Gastrocnemius medialis (tissue), 4 donors: Measurements from ENCODE around the gene GALNT9. TPM values are rescaled to one million over a fixed set of nuclear protein-coding genes. Genes with fewer than 3 reads are reported as not detected.

Source experiments
- ATAC-seq, 2 donors: fragments of 150-250 bp; one replicate each; pipeline ENCODE4 v1.9.1; 2016
- DNase-seq, 2 donors: peaks; one replicate each; pipeline ENCODE4 v3.0.0-alpha.2; 2019
- H3K27ac ChIP-seq, 4 donors: fragments of 200-600 bp; sonication (generic); 1 replicate in 1 of 4; 2 replicates in 3 of 4; pipeline ENCODE4 v1.5.1; 2016 to 2018; ENCODE audit warnings: mild to moderate bottlenecking in 2 of 4, moderate library complexity in 1 of 4
- H3K27me3 ChIP-seq, 3 donors: fragments of 200-600 bp; sonication (generic) in 2 of 3; 1 replicate in 1 of 3; 2 replicates in 2 of 3; pipeline versions ENCODE4 v1.5.1 to v1.6.0; 2016 to 2019; ENCODE audit warnings: mild to moderate bottlenecking in 1 of 3, moderate library complexity in 1 of 3
- H3K36me3 ChIP-seq, 2 donors: fragments of 200-600 bp; sonication (generic) in 1 of 2; one replicate each; pipeline ENCODE4 v1.5.1; 2017 to 2018
- H3K4me1 ChIP-seq, 2 donors: fragments of 200-600 bp; sonication (generic) in 1 of 2; one replicate each; pipeline ENCODE4 v1.5.1; 2016 to 2017; ENCODE audit warnings: mild to moderate bottlenecking in 2 of 2
- H3K4me3 ChIP-seq, 4 donors: fragments of 200-600 bp; sonication (generic) in 3 of 4; 1 replicate in 1 of 4; 2 replicates in 3 of 4; pipeline ENCODE4 v1.5.1; 2016 to 2019; ENCODE audit warnings: mild to moderate bottlenecking in 2 of 4
- H3K9me3 ChIP-seq, 3 donors: fragments of 200-600 bp; sonication (generic) in 2 of 3; 1 replicate in 1 of 3; 2 replicates in 2 of 3; pipeline ENCODE4 v1.5.1; 2016 to 2019
- CTCF ChIP-seq, 5 experiments: fragments of 450-650 bp in 3 of 5; fragments of 200-600 bp in 2 of 5; sonication (generic) in 2 of 5; IDR thresholded peaks in 4 of 5; conservative IDR thresholded peaks in 1 of 5; 1 replicate in 4 of 5; 2 replicates in 1 of 5; pipeline ENCODE4 v1.5.1; 2016 to 2019; ENCODE audit warnings: antibody characterized with exemption in 5 of 5, mild to moderate bottlenecking in 3 of 5, moderate library complexity in 3 of 5
- POLR2A ChIP-seq, 2 donors: fragments of 450-650 bp; IDR thresholded peaks; one replicate each; pipeline ENCODE4 v1.6.1; 2017; ENCODE audit warnings: antibody characterized with exemption in 2 of 2, mild to moderate bottlenecking in 2 of 2, moderate library complexity in 2 of 2
- in situ Hi-C, 4 donors: fragments of 200-750 bp; cut with MboI; loops; one replicate each; pipeline versions ENCODE4 v1.15.0 to v1.8.0; 2017; ENCODE audit warnings: low sequenced_read_pairs in 4 of 4
- intact Hi-C: fragments of 100-400 bp; cut with DNase I; formaldehyde crosslinking; loops from one replicate; pipeline ENCODE4 v1.15.1; 2023; ENCODE audit warnings: low total_unique reads
- total RNA-seq, 4 donors: library from RNA; depleted of rRNA; stranded (reverse); fragments of >200 nt; gene quantifications; one replicate each; pipeline versions ENCODE4 v1.1.0 to v1.2.3, GENCODE V29; 2016

GALNT9 gene
- total RNA-seq, 4 donors from 2014 or later, result not detected

GRCh38 chr12:132167611-132168310, 161.6 kb downstream of the GALNT9 start:
- no peak for ATAC-seq
- H3K4me3 ChIP-seq, result no peak overlapping the region
- TF ChIP-seq POLR2A (IDR thresholded peaks at IDR 0.05), result no peak
- no peak for TF ChIP-seq CTCF (IDR thresholded peaks at IDR 0.05 in 4 of 5, conservative IDR thresholded peaks at IDR 0.05 in 1 of 5)
- in situ Hi-C loops, result no loop called here
- no peak for DNase-seq
- H3K36me3 ChIP-seq, result no peaks in the 10 kb centered on the region
- no peak overlapping the region for H3K27ac ChIP-seq
- intact Hi-C loops, result no loop called here
- H3K27me3 ChIP-seq, result peaks cover 32 to 34% (median 33%) of the 10 kb centered on the region in 3 donors
- no peaks in the 10 kb centered on the region for H3K4me1 ChIP-seq
- no peaks in the 10 kb centered on the region for H3K9me3 ChIP-seq

- Histone ChIP-seq H3K27me3 (peaks cover 31 to 34% (median 34%) of the 10 kb centered on the region in 3 donors), H3K4me1 (no peaks in the 10 kb centered on the region), H3K36me3 (no peaks in the 10 kb centered on the region), H3K4me3 (no peak overlapping the region), H3K27ac (no peak overlapping the region), H3K9me3 (no peaks in the 10 kb centered on the region)
- no peak for ATAC-seq
- DNase-seq, result no peak
- no peak for TF ChIP-seq CTCF (IDR thresholded peaks at IDR 0.05 in 4 of 5, conservative IDR thresholded peaks at IDR 0.05 in 1 of 5)
- TF ChIP-seq POLR2A (IDR thresholded peaks at IDR 0.05), result no peak
- in situ Hi-C loops (no loop called here), intact Hi-C loops (no loop called here)
These were observed 162.4 kb downstream of the GALNT9 start for GRCh38 chr12:132166801-132167591.

GRCh38 chr12:132166093-132166492, 163.3 kb downstream of the GALNT9 start:
- TF ChIP-seq CTCF (IDR thresholded peaks at IDR 0.05 in 4 of 5, conservative IDR thresholded peaks at IDR 0.05 in 1 of 5), result no peak
- TF ChIP-seq POLR2A (IDR thresholded peaks at IDR 0.05), result no peak
- in situ Hi-C loops (no loop called here), intact Hi-C loops (no loop called here)
- H3K27me3 ChIP-seq, result peaks cover 28 to 34% (median 31%) of the 10 kb centered on the region in 3 donors
- no peaks in the 10 kb centered on the region for H3K4me1 ChIP-seq
- no peaks in the 10 kb centered on the region for H3K9me3 ChIP-seq
- H3K36me3 ChIP-seq, result no peaks in the 10 kb centered on the region
- ATAC-seq, result no peak
- no peak overlapping the region for H3K4me3 ChIP-seq
- DNase-seq, result no peak
- H3K27ac ChIP-seq, result no peak overlapping the region

GRCh38 chr12:132165584-132165983, 163.8 kb downstream of the GALNT9 start:
- in situ Hi-C loops, result no loop called here
- no peak for DNase-seq
- H3K27me3 ChIP-seq, result peaks cover 27 to 31% (median 28%) of the 10 kb centered on the region in 3 donors

More at GRCh38 chr12:132165584-132165983, 163.8 kb downstream of the GALNT9 start:
- Histone ChIP-seq H3K4me3 (no peak overlapping the region), H3K27ac (no peak overlapping the region), H3K4me1 (no peaks in the 10 kb centered on the region), H3K36me3 (no peaks in the 10 kb centered on the region), H3K9me3 (no peaks in the 10 kb centered on the region)
- ATAC-seq, result no peak
- TF ChIP-seq POLR2A (IDR thresholded peaks at IDR 0.05), result no peak
- no peak for TF ChIP-seq CTCF (IDR thresholded peaks at IDR 0.05 in 4 of 5, conservative IDR thresholded peaks at IDR 0.05 in 1 of 5)
- intact Hi-C loops, result no loop called here
